ENCODE measurements around the gene NEURL1B.

Gene NEURL1B

GRCh38 chr5:172691886-172692285 is 50.8 kb downstream of the NEURL1B start:
- no peak overlapping the region for H3K4me3 ChIP-seq (ENCODE audit: low read length)
- no peak for TF ChIP-seq ZNF274 (IDR thresholded peaks at IDR 0.05; ENCODE audit: low read depth, low read length)

GRCh38 chr5:172692451-172692850 is 51.4 kb downstream of the NEURL1B start:
- TF ChIP-seq ZNF274 (IDR thresholded peaks at IDR 0.05; ENCODE audit: low read depth, low read length), result no peak
- H3K4me3 ChIP-seq (ENCODE audit: low read length), result no peak overlapping the region

- TF ChIP-seq ZNF274 (IDR thresholded peaks at IDR 0.05; ENCODE audit: low read depth, low read length), result no peak
- no peak overlapping the region for H3K4me3 ChIP-seq (ENCODE audit: low read length)
Measured at GRCh38 chr5:172692981-172693380, 51.9 kb downstream of the NEURL1B start.

GRCh38 chr5:172694061-172694460 is 53.0 kb downstream of the NEURL1B start:
- H3K4me3 ChIP-seq (ENCODE audit: low read length), result no peak overlapping the region
- TF ChIP-seq ZNF274 (IDR thresholded peaks at IDR 0.05; ENCODE audit: low read depth, low read length), result no peak

- TF ChIP-seq ZNF274 (IDR thresholded peaks at IDR 0.05; ENCODE audit: low read depth, low read length), result no peak
- no peak overlapping the region for H3K4me3 ChIP-seq (ENCODE audit: low read length)
Measured at GRCh38 chr5:172694541-172694940, 53.5 kb downstream of the NEURL1B start.

GRCh38 chr5:172695232-172696054 is 54.4 kb downstream of the NEURL1B start:
- no peak overlapping the region for H3K4me3 ChIP-seq (ENCODE audit: low read length)
- no peak for TF ChIP-seq ZNF274 (IDR thresholded peaks at IDR 0.05; ENCODE audit: low read depth, low read length)

- TF ChIP-seq ZNF274 (IDR thresholded peaks at IDR 0.05; ENCODE audit: low read depth, low read length), result no peak
- no peak overlapping the region for H3K4me3 ChIP-seq (ENCODE audit: low read length)
Measured at GRCh38 chr5:172696171-172696849, 55.2 kb downstream of the NEURL1B start.

GRCh38 chr5:172697123-172698121 is 56.4 kb downstream of the NEURL1B start:
- H3K4me3 ChIP-seq (ENCODE audit: low read length), result peak overlapping the region; percentile 42; the same call in 1 of the 2 replicates
- TF ChIP-seq ZNF274 (IDR thresholded peaks at IDR 0.05; ENCODE audit: low read depth, low read length), result no peak

- no peak for TF ChIP-seq ZNF274 (IDR thresholded peaks at IDR 0.05; ENCODE audit: low read depth, low read length)
- no peak overlapping the region for H3K4me3 ChIP-seq (ENCODE audit: low read length)
Measured at GRCh38 chr5:172699423-172699822, 58.4 kb downstream of the NEURL1B start.

GRCh38 chr5:172699999-172700364 is 58.9 kb downstream of the NEURL1B start:
- TF ChIP-seq ZNF274 (IDR thresholded peaks at IDR 0.05; ENCODE audit: low read depth, low read length), result no peak
- H3K4me3 ChIP-seq (ENCODE audit: low read length), result no peak overlapping the region

- no peak for TF ChIP-seq ZNF274 (IDR thresholded peaks at IDR 0.05; ENCODE audit: low read depth, low read length)
- H3K4me3 ChIP-seq (ENCODE audit: low read length), result no peak overlapping the region
Measured at GRCh38 chr5:172700365-172701290, 59.6 kb downstream of the NEURL1B start.

GRCh38 chr5:172701291-172701656 is 60.2 kb downstream of the NEURL1B start:
- no peak for TF ChIP-seq ZNF274 (IDR thresholded peaks at IDR 0.05; ENCODE audit: low read depth, low read length)

GRCh38 chr5:172703952-172704351 is 62.9 kb downstream of the NEURL1B start:
- no peak overlapping the region for H3K4me3 ChIP-seq (ENCODE audit: low read length)
- TF ChIP-seq ZNF274 (IDR thresholded peaks at IDR 0.05; ENCODE audit: low read depth, low read length), result no peak

More at GRCh38 chr5:172701291-172701656, 60.2 kb downstream of the NEURL1B start:
- H3K4me3 ChIP-seq (ENCODE audit: low read length), result no peak overlapping the region
